ENCODE data around the gene FOSL1.
A peak's percentile ranks its signal among the peaks of the same experiment; 100 is the strongest.

Gene FOSL1

DNA sequence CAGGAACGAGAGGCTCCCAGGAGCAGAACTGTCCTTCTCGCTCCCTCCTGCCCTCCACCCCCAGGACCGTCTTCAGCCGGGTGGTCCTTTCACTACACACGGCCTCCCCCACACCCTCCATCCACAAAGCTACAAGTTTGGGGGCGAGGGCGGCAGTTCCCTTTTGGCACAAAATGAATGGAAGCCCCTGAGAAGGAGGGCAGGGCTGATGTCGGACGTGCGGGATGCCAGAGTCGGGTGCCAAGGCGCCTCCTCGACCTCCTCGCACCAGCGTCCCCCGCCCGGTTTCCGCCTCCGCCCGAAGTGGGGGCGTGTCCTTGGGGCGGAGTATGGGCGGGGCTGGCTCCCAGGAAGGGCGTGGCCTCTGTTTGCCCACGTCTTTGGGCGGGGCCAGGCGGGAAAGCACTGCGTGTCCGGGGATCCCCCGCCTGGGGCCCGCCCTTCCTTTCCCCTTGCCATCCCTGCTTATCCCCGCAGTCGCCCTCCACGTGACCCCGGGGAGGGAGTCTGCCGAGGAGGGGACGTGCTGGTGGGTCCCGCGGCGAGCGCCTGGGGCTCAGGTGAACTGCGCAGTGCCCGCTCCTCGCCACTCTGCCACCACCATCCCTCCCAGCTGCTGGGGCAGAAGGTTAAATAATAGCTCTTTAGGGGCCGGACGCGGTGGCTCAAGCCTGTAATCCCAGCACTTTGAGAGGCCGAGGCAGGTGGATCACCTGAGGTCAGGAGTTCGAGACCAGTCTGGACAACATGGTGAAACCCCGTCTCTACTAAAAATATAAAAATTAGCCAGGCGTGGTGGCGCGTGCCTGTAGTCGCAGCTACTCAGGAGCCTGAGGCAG, 26.7 kb downstream of the FOSL1 start:
- peak; percentile 95 to 97 for DNase-seq

DNA sequence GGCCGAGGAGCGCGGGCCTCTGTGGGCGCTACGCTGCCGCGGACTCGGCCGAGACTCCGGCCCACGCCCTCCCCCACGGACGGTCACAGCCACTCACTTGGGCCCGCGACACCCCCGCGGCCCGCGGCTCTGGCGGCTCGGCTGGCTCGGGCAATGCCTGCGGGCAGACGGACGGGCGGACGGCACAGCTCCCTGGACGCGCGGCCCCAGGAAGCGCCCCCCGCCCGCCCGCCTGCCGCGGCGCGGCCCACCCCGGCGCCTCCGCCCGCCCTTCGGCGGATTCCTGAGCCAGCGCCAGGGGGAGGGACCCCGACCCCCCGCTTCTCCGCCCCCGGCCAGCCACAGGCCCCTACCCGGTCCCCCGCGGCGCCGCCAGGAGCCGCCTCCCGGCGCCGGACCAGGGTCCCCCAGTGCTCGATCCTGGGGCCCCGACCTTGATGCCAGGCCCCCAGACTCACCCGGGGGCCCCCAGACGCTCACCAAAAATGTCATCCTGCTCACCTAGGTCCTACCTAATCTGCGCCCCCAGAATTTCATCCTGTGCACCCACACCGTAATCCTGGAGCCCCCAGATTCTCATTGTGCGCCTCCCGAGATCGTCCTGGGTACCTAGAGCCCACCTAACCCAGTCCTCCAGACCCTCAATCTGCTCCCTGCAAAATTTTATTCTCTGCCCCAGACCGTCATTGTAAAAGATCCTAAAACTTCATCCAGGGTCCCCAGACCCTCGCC, 27.4 kb downstream of the FOSL1 start, which contains the start of gene EFEMP2:
Gene EFEMP2 (minus strand): TSS at position 215 of the 732 bp plus-strand sequence. CDS start 446 bp downstream, outside the sequence.
- DNase-seq, result no peak

DNA sequence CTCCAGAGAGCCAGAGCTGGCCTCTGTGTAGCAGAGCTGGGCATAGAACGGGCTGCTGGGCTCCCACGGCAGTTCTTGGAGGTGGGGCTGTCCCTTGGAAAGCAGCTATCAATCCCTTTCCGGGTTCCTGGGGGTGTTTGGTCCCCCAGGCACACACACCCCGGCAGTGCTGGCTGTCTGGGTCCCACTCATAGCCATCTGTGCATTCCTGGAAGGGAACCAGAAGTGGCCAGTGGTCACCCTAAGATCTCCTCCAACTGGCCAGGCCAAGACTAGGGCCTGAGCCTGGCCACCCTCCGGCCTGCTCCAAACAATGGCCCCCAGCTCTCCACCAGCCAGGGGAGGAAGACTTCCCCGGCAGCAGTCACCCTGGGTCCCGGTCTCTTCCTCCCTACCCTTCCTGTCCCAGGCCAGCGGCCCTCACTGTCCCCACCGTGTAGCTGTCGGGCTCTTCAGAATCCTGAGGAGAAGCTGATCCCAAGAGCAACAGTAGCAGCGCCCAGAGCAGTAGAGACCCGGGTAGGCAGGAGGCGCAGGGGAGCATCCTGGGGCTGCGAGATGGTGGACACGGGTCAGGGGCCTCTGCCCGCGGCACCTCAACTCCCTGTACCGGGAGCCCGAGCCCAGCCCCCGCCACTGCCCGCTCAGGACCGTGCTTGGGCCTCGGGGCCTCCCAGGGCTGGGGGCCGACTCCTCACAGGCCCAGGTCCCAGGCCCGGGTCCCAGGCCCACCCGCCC, 28.2 kb downstream of the FOSL1 start:
- no peak for DNase-seq

DNA sequence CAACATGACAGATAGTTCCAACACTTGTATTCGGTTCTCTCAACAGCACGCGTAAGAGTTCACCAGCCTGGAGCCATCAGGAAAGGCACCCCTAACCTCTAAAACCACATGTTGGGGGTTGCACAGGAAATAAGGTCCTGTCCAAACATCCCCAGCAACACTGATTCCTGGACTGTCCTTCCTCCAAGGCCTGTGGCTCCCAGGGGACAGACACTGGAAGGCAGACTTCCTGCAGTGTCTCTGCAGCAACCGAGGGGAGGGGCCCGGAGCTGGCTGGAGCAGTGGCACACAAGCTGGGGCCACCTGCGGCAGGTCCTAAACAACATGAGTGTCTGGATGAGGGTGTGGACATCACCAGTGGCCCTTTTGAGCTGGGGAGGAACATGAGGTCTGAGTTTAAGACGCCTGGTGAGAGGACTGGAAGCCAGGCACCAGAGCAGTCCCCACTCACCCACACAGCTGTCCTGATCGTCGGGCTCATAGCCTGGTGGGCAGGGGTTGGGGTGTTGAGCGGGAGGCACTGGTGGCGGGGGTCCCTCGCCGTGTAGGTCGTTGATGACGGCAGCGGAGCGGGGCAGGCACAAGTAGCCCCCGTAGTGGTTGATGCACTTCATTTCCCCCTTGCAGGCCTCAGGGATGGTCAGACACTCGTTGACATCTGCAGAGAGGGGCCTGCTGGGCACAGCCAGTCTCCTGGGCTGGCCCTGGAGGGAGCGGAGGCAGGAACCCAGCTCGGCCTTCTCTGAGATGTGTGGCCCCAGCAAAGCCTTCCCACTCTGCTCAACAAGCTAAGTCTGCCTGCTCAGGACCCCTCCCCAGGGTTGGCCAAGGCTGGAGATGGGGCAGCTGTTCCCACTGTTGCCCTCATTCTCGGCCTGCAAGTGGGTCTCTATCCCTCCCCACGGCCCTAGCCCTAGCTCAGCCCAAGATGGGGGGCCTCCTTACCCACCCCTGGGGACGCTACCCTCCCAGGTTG, 29.2 kb downstream of the FOSL1 start:
- DNase-seq, result no peak

DNA sequence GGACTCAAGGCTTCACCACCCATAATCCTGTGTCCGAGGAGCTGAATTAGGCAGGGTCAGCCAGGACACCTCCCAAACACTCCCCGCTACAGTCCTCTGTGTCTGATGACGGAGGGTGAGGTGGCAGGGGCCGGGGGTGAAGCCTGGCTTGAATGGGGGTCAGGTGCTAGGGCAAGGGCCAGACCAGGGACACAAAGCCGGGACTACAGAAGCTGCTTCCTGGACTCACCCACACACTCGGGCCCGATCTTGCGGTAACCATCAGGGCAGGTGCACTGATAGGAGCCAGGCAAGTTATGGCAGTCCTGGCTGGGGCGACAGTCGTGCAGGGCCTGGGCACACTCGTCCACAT, 29.9 kb downstream of the FOSL1 start:
- DNase-seq, result no peak

DNA sequence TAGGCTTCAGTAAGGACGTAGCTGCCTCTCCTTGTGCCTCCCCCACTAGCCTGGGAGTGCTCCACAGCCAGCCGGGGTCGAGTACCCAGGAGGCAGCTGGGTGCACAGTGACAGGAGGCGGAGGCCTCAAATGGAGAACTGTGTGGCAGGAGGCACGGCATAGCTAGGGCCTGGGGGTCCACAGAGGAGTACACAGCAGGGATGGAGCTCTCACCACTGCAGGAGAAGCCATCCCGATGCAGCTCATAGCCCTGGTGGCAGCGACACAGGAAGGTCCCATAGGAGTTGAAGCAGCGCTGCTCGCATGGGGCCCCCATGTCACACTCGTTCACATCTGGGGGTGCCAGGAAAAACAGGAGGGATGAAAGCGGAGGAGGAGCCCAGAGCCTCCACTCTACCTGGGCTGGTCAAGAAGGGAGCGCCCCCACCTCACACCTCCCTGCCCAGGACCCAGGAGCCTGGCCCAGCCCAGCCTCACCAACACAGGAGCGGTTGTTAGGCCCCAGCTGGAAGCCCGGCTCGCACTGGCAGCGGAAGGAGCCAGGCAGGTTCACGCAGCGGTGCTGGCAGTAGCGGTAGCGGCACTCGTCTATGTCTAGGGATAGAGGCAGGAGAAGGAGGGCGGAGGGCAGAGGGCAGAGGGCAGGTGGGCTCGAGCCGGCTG, 30.4 kb downstream of the FOSL1 start:
- DNase-seq, result no peak

DNA sequence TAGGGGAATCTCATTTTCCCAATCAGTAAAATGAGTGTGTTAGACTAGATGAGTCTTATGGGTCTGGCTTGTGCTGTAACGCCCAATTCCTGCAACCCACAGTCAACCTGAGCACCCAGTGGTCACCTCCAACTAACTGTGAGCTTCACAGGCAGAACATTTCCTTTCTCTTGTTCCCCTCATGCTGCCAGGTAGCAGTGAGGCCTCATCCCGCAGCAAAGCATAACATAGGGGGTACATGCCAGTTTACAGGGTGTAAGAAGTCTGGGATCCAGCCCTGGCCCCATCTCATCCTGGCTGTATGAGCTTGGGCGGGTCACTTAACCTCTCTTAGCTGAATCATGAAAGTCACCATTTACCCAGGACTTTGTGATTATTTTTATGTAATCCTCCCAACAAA, 31.3 kb downstream of the FOSL1 start:
- no peak for DNase-seq

DNA sequence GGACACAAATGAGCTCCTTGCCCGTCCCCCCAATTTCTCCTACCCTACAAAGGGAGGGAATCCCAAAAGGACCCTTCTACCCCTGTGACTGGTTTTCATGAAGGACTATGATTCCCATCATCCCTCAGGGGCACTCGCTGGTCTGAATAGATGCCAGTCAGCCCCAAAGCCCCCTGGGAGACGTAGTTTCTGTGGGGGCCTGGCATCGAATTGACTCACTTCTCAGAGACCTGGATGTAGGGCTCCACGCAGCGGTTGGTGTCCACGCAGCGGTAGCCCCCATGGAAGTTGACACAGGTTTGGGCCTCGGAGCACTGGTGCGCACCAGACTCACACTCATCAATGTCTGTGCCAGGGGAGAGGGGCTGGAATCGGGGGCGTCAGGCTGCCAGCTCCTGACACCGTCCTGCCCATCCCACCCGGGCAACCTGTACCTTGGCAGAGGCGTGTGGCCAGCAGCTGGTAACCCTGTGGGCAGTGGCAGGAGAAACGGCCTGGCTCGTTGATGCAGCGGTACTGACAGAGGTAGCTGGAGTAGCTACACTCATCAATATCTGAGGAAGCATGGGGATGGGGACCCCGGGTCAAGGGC, 32.0 kb downstream of the FOSL1 start:
- peak in 1 of 2 donors; percentile 40 for DNase-seq

DNA sequence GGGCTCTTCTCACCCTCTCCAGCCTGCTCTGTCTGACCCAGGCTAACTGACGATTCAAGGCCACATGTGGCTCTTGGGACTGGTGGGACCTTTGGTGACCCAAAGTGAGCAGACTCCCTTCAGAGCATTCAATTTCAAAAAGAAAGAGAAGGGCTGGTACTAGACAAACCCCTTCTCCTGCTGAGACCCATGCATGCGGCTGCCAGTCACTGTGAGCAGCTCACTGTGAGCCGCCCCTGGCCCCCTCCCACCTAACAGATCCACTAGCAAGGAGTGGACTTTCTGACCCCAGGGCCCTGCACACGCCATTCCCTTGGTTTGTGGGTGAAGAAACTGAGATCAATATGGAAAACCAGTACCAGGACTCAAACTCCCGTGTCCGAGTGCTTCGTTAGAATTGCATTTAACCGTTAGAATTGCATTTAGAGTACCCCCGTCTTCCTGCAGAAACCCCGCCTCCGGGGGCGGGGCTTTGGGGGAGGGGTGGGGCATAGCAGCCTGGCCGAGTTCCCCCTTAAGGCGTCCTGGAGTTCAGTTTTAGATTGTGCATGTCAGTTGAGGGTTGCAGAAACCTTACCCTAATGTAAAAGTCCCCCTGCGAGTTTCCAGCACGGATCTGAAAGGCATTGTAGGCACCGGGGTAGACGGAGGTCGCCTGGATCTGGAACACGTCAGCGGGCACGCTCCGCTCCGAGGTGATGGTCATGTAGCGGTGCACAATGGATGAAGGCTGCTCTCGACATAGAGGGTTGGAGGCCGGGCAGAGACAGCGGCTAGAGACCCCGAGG, 32.7 kb downstream of the FOSL1 start:
- DNase-seq, result peak in 1 of 2 donors; percentile 38

DNA sequence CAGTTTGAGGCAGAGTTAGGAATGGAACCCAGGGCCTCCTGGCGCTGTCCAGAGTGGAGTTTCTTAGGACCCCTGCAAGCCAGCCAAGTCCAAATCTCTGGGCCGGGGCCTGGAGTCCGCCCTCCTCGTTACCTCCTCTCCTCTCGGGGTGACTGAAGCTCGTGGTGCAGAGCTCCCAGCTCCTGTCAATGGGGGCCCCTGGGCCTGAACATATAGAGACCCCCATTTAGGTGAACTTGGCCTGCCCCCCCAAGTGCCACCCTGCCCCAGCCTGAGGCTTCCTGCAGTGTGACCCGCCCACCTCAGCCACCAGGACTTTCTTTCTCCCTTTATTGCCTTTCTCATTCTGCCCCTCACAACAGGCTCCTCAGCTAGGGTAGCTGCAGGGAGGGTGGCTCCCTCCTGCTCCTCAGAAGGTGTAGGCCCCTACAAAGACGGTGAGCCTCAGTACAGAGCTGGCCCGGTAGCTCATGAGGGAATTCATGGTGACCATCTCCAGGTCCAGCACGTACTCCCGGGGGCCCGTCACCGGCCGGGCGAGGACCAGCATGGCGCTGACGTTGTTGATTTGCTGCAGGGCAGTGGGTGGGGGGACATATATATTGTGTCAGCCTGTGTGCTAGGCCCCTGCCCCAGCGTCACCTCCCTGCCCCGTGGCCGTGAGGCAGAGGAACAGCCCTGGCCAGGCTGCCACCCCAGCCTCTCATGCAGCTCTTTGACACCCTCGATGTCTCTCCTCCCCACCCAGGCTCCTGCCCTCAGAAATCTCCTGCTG, 33.5 kb downstream of the FOSL1 start:
- no peak for DNase-seq

DNA sequence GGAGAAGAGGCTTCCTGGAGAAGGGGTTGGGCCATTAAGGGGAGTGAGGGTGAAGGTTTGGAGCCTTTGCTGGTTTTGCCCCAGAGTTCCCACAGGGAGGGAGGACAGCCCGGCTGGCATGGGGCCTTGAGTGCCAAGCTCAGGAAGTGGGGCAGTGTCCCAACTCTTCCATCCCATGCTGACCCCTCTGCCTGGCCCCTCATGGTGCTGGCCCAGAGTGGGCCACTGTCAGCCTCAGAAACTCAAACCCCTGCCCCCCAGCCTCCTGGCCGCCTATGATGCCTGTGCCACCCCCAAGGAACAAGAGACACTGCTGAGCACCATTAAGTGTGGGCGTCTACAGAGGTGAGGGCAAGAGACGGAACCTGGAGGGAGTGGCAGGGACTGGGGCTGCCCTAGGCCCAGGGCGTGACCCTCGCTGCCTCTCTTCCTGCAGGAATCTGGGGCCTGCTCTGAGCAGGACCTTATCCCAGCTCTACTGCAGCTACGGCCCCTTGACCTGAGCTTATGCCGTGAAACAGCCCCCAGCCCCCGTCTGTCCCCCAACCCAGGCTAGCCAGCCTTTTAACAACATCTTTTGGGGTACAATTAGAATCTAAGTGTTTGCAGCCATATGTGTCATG, 34.5 kb downstream of the FOSL1 start:
- DNase-seq, result no peak

DNA sequence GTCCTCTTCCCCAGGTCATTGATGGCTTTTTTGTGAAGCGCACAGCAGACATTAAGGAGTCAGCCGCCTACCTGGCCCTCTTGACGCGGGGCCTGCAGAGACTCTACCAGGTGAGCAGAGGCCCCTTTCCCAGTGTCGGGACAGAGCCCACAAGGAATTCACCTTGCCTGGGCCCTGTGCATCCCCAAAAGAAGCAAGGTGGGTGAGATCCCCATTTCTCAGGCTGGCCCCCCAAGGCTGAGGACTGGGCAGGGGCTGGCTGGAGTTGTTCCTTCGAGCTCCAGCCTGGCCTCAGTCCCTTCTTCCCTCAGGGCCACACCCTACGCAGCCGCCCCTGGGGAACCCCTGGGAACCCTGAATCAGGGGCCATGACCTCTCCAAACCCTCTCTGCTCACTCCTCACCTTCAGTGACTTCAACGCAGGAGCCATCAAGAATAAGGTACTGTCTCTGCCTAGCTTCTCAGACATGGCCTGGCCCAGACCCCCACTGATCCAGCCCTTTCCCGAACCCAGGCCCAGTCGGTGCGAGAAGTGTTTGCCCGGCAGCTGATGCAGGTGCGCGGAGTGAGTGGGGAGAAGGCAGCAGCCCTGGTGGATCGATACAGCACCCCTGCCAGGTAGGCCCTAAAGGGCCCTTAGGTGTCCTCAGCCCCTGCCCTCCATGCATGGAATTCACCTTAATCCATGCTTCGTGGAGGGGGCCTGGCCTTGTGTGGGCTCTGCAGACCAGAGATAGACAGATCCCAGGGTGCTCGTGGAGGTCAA, 35.3 kb downstream of the FOSL1 start:
- DNase-seq, result no peak

DNA sequence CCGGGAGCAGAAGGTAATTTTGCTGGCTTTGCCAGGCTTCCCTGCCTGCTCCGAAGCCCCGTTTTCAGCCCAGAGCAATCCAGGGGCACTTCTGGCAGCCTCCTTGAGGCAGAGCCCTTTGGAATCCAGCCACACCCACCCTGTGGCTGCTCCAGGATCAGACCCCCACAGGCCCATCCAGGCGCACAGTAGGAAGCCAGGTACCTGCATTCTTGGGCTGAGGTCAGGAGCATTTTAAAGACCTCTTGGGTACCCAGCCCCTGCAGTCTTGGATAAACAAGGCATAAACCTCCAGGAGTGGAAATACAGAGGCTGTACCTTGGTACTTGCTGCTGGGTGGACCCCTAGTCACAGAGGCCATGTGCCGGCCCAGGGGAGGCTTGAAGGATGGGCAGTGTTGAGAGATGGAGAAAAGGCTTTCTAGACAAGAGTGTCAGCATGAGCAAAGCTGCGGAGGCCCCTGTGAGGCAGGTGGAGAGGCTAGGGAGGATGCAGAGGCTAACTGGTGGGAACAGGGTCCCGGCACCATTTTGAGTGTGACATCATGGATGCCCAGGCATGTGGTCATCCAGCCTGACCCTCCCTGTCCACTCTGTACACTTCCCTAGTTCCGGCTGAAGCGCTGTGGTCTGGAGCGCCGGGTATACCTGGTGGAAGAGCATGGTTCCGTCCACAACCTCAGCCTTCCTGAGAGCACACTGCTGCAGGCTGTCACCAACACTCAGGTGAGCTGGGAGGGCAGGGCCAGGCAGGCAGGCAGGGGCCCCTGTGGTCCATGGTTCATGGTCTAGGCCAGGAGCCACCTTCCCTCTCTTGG, 36.1 kb downstream of the FOSL1 start:
- DNase-seq, result no peak

DNA sequence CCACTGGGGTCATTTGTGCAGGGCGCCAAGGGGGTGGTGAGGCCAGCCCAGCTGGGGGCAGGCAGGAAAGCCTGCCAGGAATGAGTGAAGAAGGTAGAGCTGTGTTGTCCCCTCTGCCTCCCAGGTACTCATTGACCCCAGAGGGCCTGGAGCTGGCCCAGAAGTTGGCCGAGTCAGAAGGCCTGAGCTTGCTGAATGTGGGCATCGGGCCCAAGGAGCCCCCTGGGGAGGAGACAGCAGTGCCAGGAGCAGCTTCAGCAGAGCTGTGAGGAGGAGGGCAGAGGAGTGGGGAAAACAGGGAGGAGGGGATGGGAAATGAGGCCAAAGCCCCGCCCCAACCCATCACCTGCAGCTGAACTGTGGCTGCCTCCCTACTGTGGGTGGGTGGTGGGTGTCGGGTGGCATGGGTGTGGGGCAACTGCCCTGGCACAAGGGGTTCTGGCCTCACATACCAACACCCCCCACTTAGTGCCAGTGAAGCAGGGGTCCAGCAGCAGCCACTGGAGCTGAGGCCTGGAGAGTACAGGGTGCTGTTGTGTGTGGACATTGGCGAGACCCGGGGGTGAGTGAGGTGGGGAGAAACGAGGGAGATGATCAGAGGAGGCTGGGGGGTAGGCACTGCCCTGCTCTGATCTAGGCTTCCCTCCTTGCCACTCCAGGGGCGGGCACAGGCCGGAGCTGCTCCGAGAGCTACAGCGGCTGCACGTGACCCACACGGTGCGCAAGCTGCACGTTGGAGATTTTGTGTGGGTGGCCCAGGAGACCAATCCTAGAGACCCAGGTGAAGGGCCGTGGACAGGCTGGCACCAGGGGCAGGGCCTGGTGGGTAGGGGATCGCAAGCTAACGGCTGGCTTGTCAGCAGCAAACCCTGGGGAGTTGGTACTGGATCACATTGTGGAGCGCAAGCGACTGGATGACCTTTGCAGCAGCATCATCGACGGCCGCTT, 37.0 kb downstream of the FOSL1 start:
- no peak for DNase-seq

DNA sequence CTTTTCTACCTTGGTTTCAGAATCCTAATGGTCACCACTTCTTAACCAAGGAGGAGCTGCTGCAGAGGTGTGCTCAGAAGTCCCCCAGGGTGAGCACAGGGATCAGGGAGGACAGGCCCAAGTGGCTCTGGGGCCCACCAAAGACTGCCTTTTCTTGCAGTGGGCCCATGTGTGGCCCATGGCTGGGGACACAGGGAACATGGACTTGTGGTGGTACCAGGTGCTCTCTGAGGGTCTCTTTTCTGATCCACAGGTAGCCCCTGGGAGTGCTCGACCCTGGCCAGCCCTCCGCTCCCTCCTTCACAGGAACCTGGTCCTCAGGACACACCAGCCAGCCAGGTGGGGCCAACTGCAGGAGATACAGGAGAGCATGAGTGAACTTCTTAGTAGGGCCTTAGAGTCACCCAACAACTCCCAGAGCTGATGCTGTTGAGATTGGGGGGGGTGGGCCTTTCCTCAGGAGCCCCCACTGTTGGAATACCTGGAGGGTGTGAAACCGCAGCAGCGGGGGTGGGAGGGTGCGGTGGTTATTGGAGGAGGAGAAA, 37.9 kb downstream of the FOSL1 start:
- no peak for DNase-seq
